Upper lobe of left lung (tissue), 6 donors: ENCODE measurements around the gene ZBTB38. TPM values are rescaled to one million over a fixed set of nuclear protein-coding genes. Genes with fewer than 3 reads are reported as not detected.

Experiments used
- ATAC-seq, 2 donors: fragments of 200-7000 bp; cut with Tn5 transposase; one replicate each; pipeline ENCODE4 v1.9.1; 2022; ENCODE audit warnings: mild to moderate bottlenecking in 2 of 2, moderate library complexity in 2 of 2; ENCODE audit not compliant: low FRiP score in 2 of 2
- DNase-seq, 2 donors: peaks; one replicate each; pipeline ENCODE4 v3.0.0-alpha.2; 2019 to 2020
- H3K27ac ChIP-seq, 4 donors: fragments of 200-600 bp; sonication (generic); one replicate each; pipeline ENCODE4 v1.5.1; 2016 to 2019
- H3K27me3 ChIP-seq, 4 donors: fragments of 200-600 bp; sonication (generic); one replicate each; pipeline ENCODE4 v1.5.1; 2017 to 2019
- H3K36me3 ChIP-seq, 4 donors: fragments of 200-600 bp; sonication (generic); one replicate each; pipeline ENCODE4 v1.5.1; 2016 to 2019
- H3K4me1 ChIP-seq, 4 donors: fragments of 200-600 bp; sonication (generic); one replicate each; pipeline ENCODE4 v1.5.1; 2018 to 2019
- H3K4me3 ChIP-seq, 4 donors: fragments of 200-600 bp; sonication (generic); one replicate each; pipeline ENCODE4 v1.5.1; 2017 to 2019; ENCODE audit warnings: mild to moderate bottlenecking in 2 of 4, moderate library complexity in 1 of 4
- H3K9me3 ChIP-seq, 4 donors: fragments of 200-600 bp; sonication (generic); one replicate each; pipeline ENCODE4 v1.5.1; 2018 to 2019
- EP300 ChIP-seq, 4 donors: sonication (generic); formaldehyde crosslinking; IDR thresholded peaks; one replicate each; pipeline ENCODE4 v1.5.1; 2017; ENCODE audit warnings: antibody characterized with exemption in 4 of 4, control low read depth in 2 of 4
- POLR2A ChIP-seq, 4 donors: fragments of 450-650 bp; IDR thresholded peaks; one replicate each; pipeline ENCODE4 v1.5.1; 2016 to 2017; ENCODE audit warnings: antibody characterized with exemption in 4 of 4, mild to moderate bottlenecking in 2 of 4
- POLR2AphosphoS5 ChIP-seq, 2 donors: sonication (generic); formaldehyde crosslinking; IDR thresholded peaks; one replicate each; pipeline ENCODE4 v1.5.1; 2017; ENCODE audit warnings: antibody characterized with exemption in 2 of 2
- WGBS, 2 donors: methylation state at CpG; one replicate each; pipeline ENCODE4 v1.1.5; 2017 to 2018; 5-methylcytosine and 5-hydroxymethylcytosine counted together
- total RNA-seq, 6 donors: library from RNA; depleted of rRNA in 4 of 6; stranded (reverse); fragments of >200 nt in 4 of 6; gene quantifications; one replicate each; pipeline versions ENCODE4 v1.1.0 to v1.2.1, GENCODE V29; 2016 to 2021
- TF ChIP-seq, protein P1 (sequence below), 6 experiments: fragments of 450-650 bp in 4 of 6; fragments of 200-600 bp in 2 of 6; sonication (generic) in 2 of 6; IDR thresholded peaks; one replicate each; pipeline ENCODE4 v1.5.1; 2016 to 2019; ENCODE audit warnings: antibody characterized with exemption in 6 of 6
- donor health status: DM: no; HTN: no; CAD: no; lungs with moderate emphysema.
- donor health status: DM: no; HTN: yes; CAD: no; lungs with severe emphysema.

The ZBTB38 gene
- total RNA-seq, 6 donors from 2014 or later = 80.2 to 146 (median 91.8) TPM

GRCh38 chr3:141395005-141395589 lies 26.8 kb downstream of the ZBTB38 start:
- Histone ChIP-seq H3K4me3 (no peak overlapping the region), H3K9me3 (peaks cover 0 to 3% (median 0%) of the 10 kb centered on the region in 4 donors), H3K27me3 (no peaks in the 10 kb centered on the region), H3K36me3 (peaks cover 0 to 16% (median 8%) of the 10 kb centered on the region in 4 donors), H3K4me1 (peaks cover under 1 to 22% (median 17%) of the 10 kb centered on the region in 4 donors), H3K27ac (peak overlapping the region in 1 of 4 donors; percentile 18)
- DNase-seq (no peak), ATAC-seq (no peak)
- whole genome bisulfite sequencing, 2 donors = 95 to 96% methylated on average over 5 of the region's 5 CpGs
- no peak for TF ChIP-seq POLR2A (IDR thresholded peaks at IDR 0.05)
- no peak for TF ChIP-seq EP300 (IDR thresholded peaks at IDR 0.05)
- no peak for TF ChIP-seq POLR2AphosphoS5 (IDR thresholded peaks at IDR 0.05)
- TF ChIP-seq, protein P1, sequence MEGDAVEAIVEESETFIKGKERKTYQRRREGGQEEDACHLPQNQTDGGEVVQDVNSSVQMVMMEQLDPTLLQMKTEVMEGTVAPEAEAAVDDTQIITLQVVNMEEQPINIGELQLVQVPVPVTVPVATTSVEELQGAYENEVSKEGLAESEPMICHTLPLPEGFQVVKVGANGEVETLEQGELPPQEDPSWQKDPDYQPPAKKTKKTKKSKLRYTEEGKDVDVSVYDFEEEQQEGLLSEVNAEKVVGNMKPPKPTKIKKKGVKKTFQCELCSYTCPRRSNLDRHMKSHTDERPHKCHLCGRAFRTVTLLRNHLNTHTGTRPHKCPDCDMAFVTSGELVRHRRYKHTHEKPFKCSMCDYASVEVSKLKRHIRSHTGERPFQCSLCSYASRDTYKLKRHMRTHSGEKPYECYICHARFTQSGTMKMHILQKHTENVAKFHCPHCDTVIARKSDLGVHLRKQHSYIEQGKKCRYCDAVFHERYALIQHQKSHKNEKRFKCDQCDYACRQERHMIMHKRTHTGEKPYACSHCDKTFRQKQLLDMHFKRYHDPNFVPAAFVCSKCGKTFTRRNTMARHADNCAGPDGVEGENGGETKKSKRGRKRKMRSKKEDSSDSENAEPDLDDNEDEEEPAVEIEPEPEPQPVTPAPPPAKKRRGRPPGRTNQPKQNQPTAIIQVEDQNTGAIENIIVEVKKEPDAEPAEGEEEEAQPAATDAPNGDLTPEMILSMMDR (IDR thresholded peaks at IDR 0.05) = no peak

DNA sequence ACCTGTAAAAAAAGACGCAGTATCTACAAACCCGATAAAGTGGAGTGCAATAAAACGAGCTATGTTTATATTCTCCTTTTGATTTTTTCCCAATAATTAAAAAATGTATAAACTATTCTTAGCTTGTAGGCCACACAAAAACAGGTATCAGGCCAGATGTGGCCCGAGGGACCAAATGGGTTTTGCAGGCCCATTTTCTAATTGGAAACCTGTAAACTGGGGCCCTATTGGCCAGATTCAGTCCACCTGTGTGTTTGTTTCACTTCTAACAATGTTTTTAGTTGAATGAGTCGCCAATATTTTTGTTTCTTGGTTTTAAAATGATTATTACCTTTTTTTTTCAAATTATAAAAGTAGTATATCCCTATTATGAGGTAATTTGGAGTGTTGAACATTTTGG lies 29.7 kb downstream of the ZBTB38 start:
- Histone ChIP-seq H3K27ac (no peak overlapping the region), H3K36me3 (peaks cover 0 to 16% (median 8%) of the 10 kb centered on the region in 4 donors), H3K27me3 (no peaks in the 10 kb centered on the region), H3K4me1 (peaks cover 18 to 30% (median 26%) of the 10 kb centered on the region in 4 donors), H3K9me3 (peaks cover 0 to 3% (median 0%) of the 10 kb centered on the region in 4 donors), H3K4me3 (no peak overlapping the region)
- DNase-seq (no peak), ATAC-seq (no peak)
- WGBS, 2 donors = 95 to 96% methylated on average over 5 of the region's 5 CpGs
- TF ChIP-seq POLR2AphosphoS5 (IDR thresholded peaks at IDR 0.05) = no peak
- TF ChIP-seq, protein P1 (IDR thresholded peaks at IDR 0.05) = no peak
- no peak for TF ChIP-seq EP300 (IDR thresholded peaks at IDR 0.05)
- TF ChIP-seq POLR2A (IDR thresholded peaks at IDR 0.05) = no peak

GRCh38 chr3:141399200-141399599 lies 30.9 kb downstream of the ZBTB38 start:
- no peak for ATAC-seq
- 47 to 53% methylated on average over 2 of the region's 2 CpGs for WGBS, 2 donors
- H3K36me3 ChIP-seq = peaks cover 0 to 20% (median 12%) of the 10 kb centered on the region in 4 donors
- no peak for TF ChIP-seq POLR2A (IDR thresholded peaks at IDR 0.05)
- TF ChIP-seq POLR2AphosphoS5 (IDR thresholded peaks at IDR 0.05) = no peak
- TF ChIP-seq, protein P1 (IDR thresholded peaks at IDR 0.05) = no peak
- no peak for TF ChIP-seq EP300 (IDR thresholded peaks at IDR 0.05)
- no peak for DNase-seq
- H3K9me3 ChIP-seq = peaks cover 0 to 3% (median 0%) of the 10 kb centered on the region in 4 donors
- H3K4me1 ChIP-seq = peaks cover 28 to 42% (median 35%) of the 10 kb centered on the region in 4 donors
- no peaks in the 10 kb centered on the region for H3K27me3 ChIP-seq
- peak overlapping the region; percentile 13 to 99 (median 80) for H3K27ac ChIP-seq
- H3K4me3 ChIP-seq = no peak overlapping the region

GRCh38 chr3:141400073-141400971 lies 32.0 kb downstream of the ZBTB38 start:
- TF ChIP-seq EP300 (IDR thresholded peaks at IDR 0.05) = no peak
- no peak for TF ChIP-seq POLR2A (IDR thresholded peaks at IDR 0.05)
- TF ChIP-seq, protein P1 (IDR thresholded peaks at IDR 0.05) = no peak
- TF ChIP-seq POLR2AphosphoS5 (IDR thresholded peaks at IDR 0.05) = no peak
- H3K4me3 ChIP-seq = no peak overlapping the region
- H3K9me3 ChIP-seq = peaks cover 0 to 3% (median 0%) of the 10 kb centered on the region in 4 donors
- peaks cover 34 to 45% (median 40%) of the 10 kb centered on the region in 4 donors for H3K4me1 ChIP-seq
- H3K27ac ChIP-seq = peak overlapping the region; percentile 50 to 99 (median 80)
- peaks cover 0 to 31% (median 20%) of the 10 kb centered on the region in 4 donors for H3K36me3 ChIP-seq
- DNase-seq (no peak), ATAC-seq (peak in 1 of 2 donors; percentile 56)
- WGBS, 2 donors = 61 to 71% methylated on average over 5 of the region's 5 CpGs
- H3K27me3 ChIP-seq = no peaks in the 10 kb centered on the region
